Astrocyte of the cerebellum (primary cell): Measurements from ENCODE around the gene BAAT.

Experiments used
- DNase-seq: peaks from one replicate; pipeline ENCODE4 v3.0.0-alpha.2; 2011; ENCODE audit warnings: low read depth
- H3K4me3 ChIP-seq: 2 replicates; pipeline ENCODE4 v1.5.1; 2011; ENCODE audit warnings: mild to moderate bottlenecking, low read depth, low read length, moderate library complexity
- CTCF ChIP-seq: IDR thresholded peaks from 2 replicates; pipeline ENCODE4 v1.5.1; 2012; ENCODE audit warnings: low read length, low read depth, moderate library complexity, mild to moderate bottlenecking; ENCODE audit errors: missing control alignments
- in situ Hi-C: cut with HindIII; loops from 2 replicates; pipeline ENCODE4 v1.10.0; 2017; ENCODE audit warnings: low sequenced_read_pairs

BAAT gene

GRCh38 chr9:101326501-101326900 lies 58.3 kb downstream of the BAAT start:
- DNase-seq: no peak
- H3K4me3 ChIP-seq: no peak overlapping the region
- in situ Hi-C loops: no loop called here
- no peak for TF ChIP-seq CTCF

- in situ Hi-C loops: no loop called here
- no peak for TF ChIP-seq CTCF
- no peak overlapping the region for H3K4me3 ChIP-seq
- no peak for DNase-seq
Measured at GRCh38 chr9:101326035-101326434, 58.8 kb downstream of the BAAT start.

GRCh38 chr9:101325053-101325452 lies 59.8 kb downstream of the BAAT start:
- in situ Hi-C loops: no loop called here
- no peak overlapping the region for H3K4me3 ChIP-seq
- TF ChIP-seq CTCF: no peak
- no peak for DNase-seq

- no peak for TF ChIP-seq CTCF
- DNase-seq: no peak
- in situ Hi-C loops: no loop called here
- H3K4me3 ChIP-seq: no peak overlapping the region
Measured at GRCh38 chr9:101324245-101324804, 60.5 kb downstream of the BAAT start.

- in situ Hi-C loops: no loop called here
- H3K4me3 ChIP-seq: no peak overlapping the region
- no peak for DNase-seq
- no peak for TF ChIP-seq CTCF
Measured at GRCh38 chr9:101323129-101323528, 61.7 kb downstream of the BAAT start.

GRCh38 chr9:101317735-101318134 lies 67.1 kb downstream of the BAAT start:
- in situ Hi-C loops: no loop called here
- H3K4me3 ChIP-seq: no peak overlapping the region
- no peak for DNase-seq
- no peak for TF ChIP-seq CTCF

- in situ Hi-C loops: no loop called here
- no peak for TF ChIP-seq CTCF
- H3K4me3 ChIP-seq: no peak overlapping the region
- DNase-seq: no peak
Measured at GRCh38 chr9:101315112-101315450, 69.7 kb downstream of the BAAT start.
